Omental fat pad (tissue), 4 donors: ENCODE measurements around the gene RUNDC1. TPM values are rescaled to one million over a fixed set of nuclear protein-coding genes. Genes with fewer than 3 reads are reported as not detected.

Experiments used
- ATAC-seq: fragments of 150-250 bp; one replicate; pipeline ENCODE4 v1.9.1; 2016; ENCODE audit warnings: mild to moderate bottlenecking, moderate library complexity; ENCODE audit not compliant: low FRiP score
- DNase-seq: peaks from one replicate; pipeline ENCODE4 v3.0.0-alpha.2; 2019; ENCODE audit warnings: low spot score
- total RNA-seq, 4 donors: library from RNA; depleted of rRNA; stranded (reverse); fragments of >200 nt; gene quantifications; one replicate each; pipeline ENCODE4 v1.1.0, GENCODE V29; 2016
- TF ChIP-seq, protein P1 (sequence below), 3 donors: fragments of 450-650 bp; IDR thresholded peaks; one replicate each; pipeline ENCODE4 v1.5.1; 2016 to 2017; ENCODE audit warnings: antibody characterized with exemption in 3 of 3, mild to moderate bottlenecking in 3 of 3, moderate library complexity in 2 of 3

Gene RUNDC1
- 10 to 100 TPM in 2 of 4 donors, 1 to 10 TPM in 2; 8.5 to 12.4 (median 10.6) TPM for total RNA-seq

DNA sequence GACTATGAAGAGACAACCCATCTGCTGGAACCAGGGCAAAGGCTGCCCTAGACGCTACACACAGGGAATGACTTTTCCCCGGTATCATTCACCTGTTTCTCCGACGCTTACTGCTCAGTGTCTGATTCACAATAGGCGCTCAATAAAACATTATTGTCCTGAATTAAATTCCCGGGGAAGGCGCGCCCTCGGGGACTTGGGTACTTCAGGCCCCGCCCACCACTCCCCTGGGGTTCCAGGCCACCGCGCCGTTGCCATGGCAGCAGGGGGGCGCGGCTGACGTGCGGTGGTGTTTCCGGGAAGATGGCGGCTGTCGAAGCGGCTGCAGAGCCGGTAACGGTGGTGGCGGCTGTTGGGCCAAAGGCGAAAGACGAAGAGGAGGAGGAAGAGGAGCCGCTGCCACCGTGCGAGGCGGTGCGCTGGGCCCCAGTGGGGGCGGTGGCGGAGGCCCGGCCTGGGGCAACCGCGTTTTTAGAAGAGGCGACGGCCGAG, at the start of gene RUNDC1:
RUNDC1 (plus strand) TSS at position 292 of the 492 bp plus-strand sequence; CDS start at position 304, 12 bp downstream.
- TF ChIP-seq, protein P1, sequence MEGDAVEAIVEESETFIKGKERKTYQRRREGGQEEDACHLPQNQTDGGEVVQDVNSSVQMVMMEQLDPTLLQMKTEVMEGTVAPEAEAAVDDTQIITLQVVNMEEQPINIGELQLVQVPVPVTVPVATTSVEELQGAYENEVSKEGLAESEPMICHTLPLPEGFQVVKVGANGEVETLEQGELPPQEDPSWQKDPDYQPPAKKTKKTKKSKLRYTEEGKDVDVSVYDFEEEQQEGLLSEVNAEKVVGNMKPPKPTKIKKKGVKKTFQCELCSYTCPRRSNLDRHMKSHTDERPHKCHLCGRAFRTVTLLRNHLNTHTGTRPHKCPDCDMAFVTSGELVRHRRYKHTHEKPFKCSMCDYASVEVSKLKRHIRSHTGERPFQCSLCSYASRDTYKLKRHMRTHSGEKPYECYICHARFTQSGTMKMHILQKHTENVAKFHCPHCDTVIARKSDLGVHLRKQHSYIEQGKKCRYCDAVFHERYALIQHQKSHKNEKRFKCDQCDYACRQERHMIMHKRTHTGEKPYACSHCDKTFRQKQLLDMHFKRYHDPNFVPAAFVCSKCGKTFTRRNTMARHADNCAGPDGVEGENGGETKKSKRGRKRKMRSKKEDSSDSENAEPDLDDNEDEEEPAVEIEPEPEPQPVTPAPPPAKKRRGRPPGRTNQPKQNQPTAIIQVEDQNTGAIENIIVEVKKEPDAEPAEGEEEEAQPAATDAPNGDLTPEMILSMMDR (IDR thresholded peaks at IDR 0.05) = no peak
- peak; percentile 86 for DNase-seq
- ATAC-seq = peak; percentile 83

DNA sequence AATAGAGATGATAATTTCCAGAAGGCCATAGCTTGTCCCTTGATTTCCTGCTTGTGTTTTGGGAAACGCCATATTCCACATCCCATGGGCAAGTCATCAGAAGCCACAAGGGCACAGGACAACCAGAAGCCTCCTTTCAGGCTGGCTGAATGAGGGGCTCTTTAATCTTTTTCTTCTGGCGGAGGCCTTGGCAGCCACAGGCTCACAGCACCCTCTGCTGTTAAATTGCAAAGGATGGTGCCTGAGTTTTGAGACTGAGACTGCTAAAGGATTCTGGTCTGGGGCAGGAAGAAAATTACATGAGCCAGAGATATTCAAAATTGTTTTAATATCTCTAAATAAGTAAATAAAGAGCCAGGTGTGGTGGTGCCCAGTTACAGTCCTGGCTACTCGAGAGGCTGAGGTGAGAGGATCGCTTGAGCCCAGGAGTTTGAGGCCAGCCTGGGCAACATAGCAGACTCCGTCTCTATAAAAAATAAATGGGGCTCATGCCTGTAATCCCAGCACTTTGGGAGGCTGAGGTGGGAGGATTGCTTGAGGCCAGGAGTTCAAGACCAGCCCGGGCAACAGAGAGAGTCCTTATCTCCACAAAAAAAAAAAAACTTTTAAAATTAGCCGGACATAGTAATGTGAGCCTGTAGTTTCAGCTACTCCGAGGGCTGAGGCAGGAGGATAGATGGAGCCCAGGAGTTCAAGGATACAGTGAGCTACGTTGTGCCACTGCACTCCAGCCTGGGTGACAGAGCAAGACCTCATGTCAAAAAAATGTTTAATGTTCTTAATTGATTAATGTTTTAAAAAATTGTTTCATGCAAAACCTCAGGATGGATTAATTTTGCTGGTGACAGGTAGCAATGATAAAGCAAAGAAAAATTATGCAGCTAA, 42.4 kb upstream of the RUNDC1 start:
- ATAC-seq = peak; percentile 54
- TF ChIP-seq, protein P1 (IDR thresholded peaks at IDR 0.05) = peak in 1 of 3 donors; percentile 13

GRCh38 chr17:42944211-42944610, 36.2 kb upstream of the RUNDC1 start:
- DNase-seq = no peak
- ATAC-seq = no peak
- TF ChIP-seq, protein P1 (IDR thresholded peaks at IDR 0.05) = no peak

More for the DNA sequence above, 42.4 kb upstream of the RUNDC1 start:
- DNase-seq = no peak

GRCh38 chr17:42946812-42947211, 33.6 kb upstream of the RUNDC1 start:
- DNase-seq (no peak), ATAC-seq (no peak)
- TF ChIP-seq, protein P1 (IDR thresholded peaks at IDR 0.05) = no peak

- TF ChIP-seq, protein P1 (IDR thresholded peaks at IDR 0.05) = no peak
- DNase-seq (no peak), ATAC-seq (no peak)
Observed at GRCh38 chr17:42950044-42950783, 30.2 kb upstream of the RUNDC1 start.

DNA sequence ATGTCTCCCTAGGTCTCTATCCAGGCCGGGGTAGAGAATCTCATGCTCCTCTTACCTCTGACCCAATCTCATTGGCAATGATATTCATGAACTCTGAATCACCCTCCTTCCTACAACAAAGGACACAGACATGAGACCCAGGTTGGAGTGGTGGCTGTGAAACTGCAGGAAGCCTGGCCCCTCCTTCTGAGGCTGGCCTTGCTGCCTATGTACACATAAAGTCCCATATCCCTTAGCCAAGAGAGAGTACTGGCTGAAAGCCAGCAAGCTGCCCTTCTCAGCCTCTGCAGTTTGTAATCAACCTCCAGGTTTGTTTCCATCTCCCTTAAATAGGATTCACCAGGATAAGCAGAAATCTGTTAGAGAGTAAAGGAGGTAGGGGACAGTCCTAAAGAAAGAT, 26.7 kb upstream of the RUNDC1 start:
- ATAC-seq = no peak
- DNase-seq = no peak
- TF ChIP-seq, protein P1 (IDR thresholded peaks at IDR 0.05) = no peak
